GM23248 (cell line): ENCODE data around the gene RBKS.

Experiments
- EZH2 ChIP-seq: fragments of 200-600 bp; sonication (generic); IDR thresholded peaks from 2 replicates; pipeline ENCODE4 v1.6.1; 2018; ENCODE audit warnings: antibody characterized with exemption, mild to moderate bottlenecking; ENCODE audit not compliant: insufficient read depth, poor library complexity, severe bottlenecking
- EZH2phosphoT487 ChIP-seq: fragments of 200-600 bp; sonication (generic); IDR thresholded peaks from 2 replicates; pipeline ENCODE4 v1.6.1; 2018; ENCODE audit warnings: antibody characterized with exemption, moderate library complexity, mild to moderate bottlenecking, low read depth; ENCODE audit not compliant: insufficient read depth

GRCh38 chr2:27741673-27742072, 148.5 kb downstream of the RBKS start:
- TF ChIP-seq EZH2phosphoT487: no peak
- no peak for TF ChIP-seq EZH2
